HepG2 (cell line): ENCODE measurements around the gene NTN4.

ENCODE experiments used
- CBX2 ChIP-seq, 2 experiments: fragments of 200-600 bp in 1 of 2; sonication (generic); formaldehyde crosslinking in 1 of 2; IDR thresholded peaks; 2 replicates each; pipeline versions ENCODE4 v1.7.0 to v1.8.1; 2018 to 2022; ENCODE audit warnings: low read depth in 2 of 2, low read length in 1 of 2, mild to moderate bottlenecking in 1 of 2, missing genetic modification reagents in 1 of 2
- MED13 ChIP-seq: sonication (generic); formaldehyde crosslinking; IDR thresholded peaks from 2 replicates; pipeline ENCODE4 v1.5.0; 2020; ENCODE audit warnings: missing genetic modification reagents
- POLR2A ChIP-seq, 2 experiments: IDR thresholded peaks; 2 replicates each; pipeline ENCODE4 v1.6.1; 2011; ENCODE audit warnings: low read depth in 2 of 2, low read length in 2 of 2, mild to moderate bottlenecking in 1 of 2, moderate library complexity in 1 of 2; ENCODE audit not compliant: insufficient read depth in 1 of 2
- REST ChIP-seq, 2 experiments: IDR thresholded peaks; 2 replicates each; pipeline ENCODE4 v1.6.1; 2011 to 2012; ENCODE audit warnings: low read length in 2 of 2, borderline replicate concordance in 1 of 2, low read depth in 1 of 2, mild to moderate bottlenecking in 1 of 2, moderate library complexity in 1 of 2
- TBL1XR1 ChIP-seq: fragments of 150-350 bp; IDR thresholded peaks from 2 replicates; pipeline ENCODE4 v1.6.1; 2014; ENCODE audit warnings: borderline replicate concordance, low read length; ENCODE audit not compliant: partially characterized antibody
- ZBTB8A ChIP-seq: sonication (generic); formaldehyde crosslinking; IDR thresholded peaks from 2 replicates; pipeline ENCODE4 v1.4.0; 2020; ENCODE audit warnings: mild to moderate bottlenecking, low read depth, missing genetic modification reagents, borderline replicate concordance
- ZNF138 ChIP-seq: sonication (generic); formaldehyde crosslinking; IDR thresholded peaks from 2 replicates; pipeline ENCODE4 v1.5.0; 2020; ENCODE audit warnings: mild to moderate bottlenecking, low read depth, missing genetic modification reagents
- ZNF343 ChIP-seq: sonication (generic); formaldehyde crosslinking; IDR thresholded peaks from 2 replicates; pipeline ENCODE4 v1.4.0; 2020; ENCODE audit warnings: mild to moderate bottlenecking, missing genetic modification reagents
- ZNF446 ChIP-seq: sonication (generic); formaldehyde crosslinking; IDR thresholded peaks from 2 replicates; pipeline ENCODE4 v1.5.0; 2020; ENCODE audit warnings: mild to moderate bottlenecking, missing genetic modification reagents
- TF ChIP-seq, protein P1 (sequence below): sonication (generic); formaldehyde crosslinking; IDR thresholded peaks from 2 replicates; pipeline ENCODE4 v1.8.1; 2023; ENCODE audit warnings: missing genetic modification reagents, inconsistent platforms, borderline replicate concordance

GRCh38 chr12:95738024-95738611 is 52.4 kb downstream of the NTN4 start:
- TF ChIP-seq CBX2 (IDR thresholded peaks at IDR 0.05; ENCODE audit: low read depth, low read length) (no peak), CBX2 (CRISPR knock-in tag; IDR thresholded peaks at IDR 0.05; ENCODE audit: low read depth) (no peak), ZNF446 (CRISPR knock-in tag) (no peak), ZNF343 (CRISPR knock-in tag) (0 out of 2 replicates have a peak, but pooled peaks have one; percentile 41), POLR2A (IDR thresholded peaks at IDR 0.05; ENCODE audit: insufficient read depth in 1 of 2, low read depth in 2 of 2, low read length in 2 of 2) (no peak), ZNF138 (CRISPR knock-in tag) (no peak), ZBTB8A (no peak), MED13 (CRISPR knock-in tag) (no peak), TBL1XR1 (no peak), REST (IDR thresholded peaks at IDR 0.05; ENCODE audit: borderline replicate concordance in 1 of 2, low read depth in 1 of 2, low read length in 2 of 2) (0 out of 4 replicates have a peak, but pooled peaks of 1 of the 2 experiments have one; percentile 16)
- TF ChIP-seq, protein P1, sequence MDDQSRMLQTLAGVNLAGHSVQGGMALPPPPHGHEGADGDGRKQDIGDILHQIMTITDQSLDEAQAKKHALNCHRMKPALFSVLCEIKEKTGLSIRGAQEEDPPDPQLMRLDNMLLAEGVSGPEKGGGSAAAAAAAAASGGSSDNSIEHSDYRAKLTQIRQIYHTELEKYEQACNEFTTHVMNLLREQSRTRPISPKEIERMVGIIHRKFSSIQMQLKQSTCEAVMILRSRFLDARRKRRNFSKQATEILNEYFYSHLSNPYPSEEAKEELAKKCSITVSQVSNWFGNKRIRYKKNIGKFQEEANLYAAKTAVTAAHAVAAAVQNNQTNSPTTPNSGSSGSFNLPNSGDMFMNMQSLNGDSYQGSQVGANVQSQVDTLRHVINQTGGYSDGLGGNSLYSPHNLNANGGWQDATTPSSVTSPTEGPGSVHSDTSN (CRISPR knock-in tag), result no peak
